Psoas muscle (tissue), 8 donors: Measurements from ENCODE around the gene UPF2. TPM values are rescaled to one million over a fixed set of nuclear protein-coding genes. Genes with fewer than 3 reads are reported as not detected.

ENCODE experiments used
- ATAC-seq, 4 donors: fragments of 200-7000 bp; cut with Tn5 transposase; one replicate each; pipeline ENCODE4 v1.9.1; 2020; ENCODE audit warnings: moderate library complexity in 3 of 4, mild to moderate bottlenecking in 2 of 4
- DNase-seq, 2 donors: peaks; one replicate each; pipeline ENCODE4 v3.0.0-alpha.2; 2020
- H3K27ac ChIP-seq: fragments of 200-600 bp; one replicate; pipeline ENCODE4 v1.8.0; 2022
- H3K27me3 ChIP-seq, 3 donors: fragments of 200-600 bp in 1 of 3; one replicate each; pipeline versions ENCODE4 v1.6.1 to v1.8.0; 2013 to 2022; ENCODE audit warnings: low read length in 2 of 3, mild to moderate bottlenecking in 2 of 3, moderate library complexity in 1 of 3; ENCODE audit not compliant: insufficient read depth in 3 of 3
- H3K36me3 ChIP-seq, 2 donors: fragments of 200-600 bp in 1 of 2; one replicate each; pipeline versions ENCODE4 v1.6.1 to v1.8.0; 2013 to 2022; ENCODE audit warnings: low read depth in 1 of 2, mild to moderate bottlenecking in 1 of 2, moderate library complexity in 1 of 2; ENCODE audit not compliant: insufficient read depth in 1 of 2
- H3K4me1 ChIP-seq: fragments of 200-600 bp; one replicate; pipeline ENCODE4 v1.8.0; 2022
- H3K4me3 ChIP-seq: fragments of 200-600 bp; one replicate; pipeline ENCODE4 v1.8.0; 2022; ENCODE audit warnings: mild to moderate bottlenecking
- H3K9me3 ChIP-seq: fragments of 200-600 bp; one replicate; pipeline ENCODE4 v1.8.0; 2022
- CTCF ChIP-seq: fragments of 200-600 bp; IDR thresholded peaks from one replicate; pipeline ENCODE4 v1.8.0; 2022; ENCODE audit warnings: antibody characterized with exemption
- WGBS, 3 donors: extraction: QIAGEN DNeasy Blood & Tissue Kit; methylation state at CpG; one replicate each; pipeline versions ENCODE4 v1.1.6 to v1.1.7; 2013; 5-methylcytosine and 5-hydroxymethylcytosine counted together
- intact Hi-C, 2 donors: fragments of 100-400 bp; cut with DNase I; formaldehyde crosslinking; loops; one replicate each; pipeline versions ENCODE4 v1.11.0 to v1.14.2; 2022
- polyA plus RNA-seq, 3 donors: library from polyadenylated mRNA; stranded (reverse); fragments of 200-250 nt; gene quantifications; one replicate each; pipeline ENCODE4 v1.2.3, GENCODE V29; 2013
- total RNA-seq, 4 donors: library from RNA; stranded (reverse); fragmentation: NEBNext Ultra II Directional in 2 of 4; extraction: Animal tissue kit (Norgen Biotek cat#: 25700) in 2 of 4; gene quantifications; one replicate each; pipeline versions ENCODE4 v1.2.1 to v1.2.4, GENCODE V29; 2021 to 2023
- donor health status: healthy with polysubstance abuse.
- donor health status: DM: no; HTN: no; CAD: no; lungs with moderate emphysema.
- donor health status: Bipolar disorder and iron deficiency.
- donor health status: healthy.
- donor health status: DM: yes; HTN: yes; CAD: no.
- donor health status: DM: no; HTN: no; CAD: no.
- donor health status: DM: no; HTN: no; CAD: no.
- donor health status: DM: yes; HTN: yes; CAD: no.

UPF2 gene
- total and polyA plus RNA-seq, 7 donors = 12.7 to 35.1 (median 23.6) TPM

DNA sequence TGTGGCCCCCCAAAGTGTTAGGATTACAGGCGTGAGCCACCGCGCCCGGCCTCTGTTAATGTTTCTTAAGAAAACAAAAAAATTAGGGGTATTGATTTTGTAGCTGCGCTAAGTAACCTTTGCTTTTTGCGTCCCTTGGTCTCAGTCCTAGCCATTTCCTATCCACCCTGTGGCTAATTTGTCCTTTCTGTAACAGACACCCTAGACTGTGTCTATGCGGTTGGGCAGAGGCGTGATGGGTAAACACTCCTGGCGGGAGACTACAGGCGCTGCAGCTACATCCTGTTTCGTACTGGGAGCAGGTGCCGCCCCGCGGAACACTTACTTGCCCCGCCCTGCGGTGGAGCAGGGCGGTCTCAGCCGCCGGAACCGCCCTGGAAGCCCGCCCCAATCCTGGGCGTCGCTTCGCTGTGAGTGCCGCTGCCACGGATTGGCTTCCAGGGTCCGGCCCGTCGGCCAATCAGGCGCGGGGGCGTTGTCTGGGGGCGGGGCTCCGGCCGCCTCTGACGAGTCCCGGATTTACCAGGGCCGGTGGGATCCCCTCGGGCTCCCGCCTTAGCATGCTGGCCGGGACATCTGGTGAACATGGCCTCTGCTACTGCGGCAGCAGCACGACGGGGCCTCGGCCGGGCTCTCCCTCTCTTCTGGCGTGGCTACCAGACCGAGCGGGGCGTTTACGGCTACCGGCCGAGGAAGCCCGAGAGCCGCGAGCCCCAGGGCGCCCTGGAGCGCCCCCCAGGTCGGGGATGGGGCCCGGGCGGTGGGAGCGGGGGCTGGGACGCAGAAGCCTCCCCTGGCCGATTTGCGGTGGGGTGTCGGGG lies 26.1 kb upstream of the UPF2 start, which contains the start of gene DHTKD1:
TSS of gene DHTKD1 (plus strand) at position 506 of the 821 bp plus-strand sequence. CDS start at position 586, 80 bp downstream.
- H3K4me3 ChIP-seq = peak within 1 kb of the TSS; percentile 74
- H3K36me3 ChIP-seq = no peaks in the 10 kb centered on the region
- no peaks in the 10 kb centered on the region for H3K27me3 ChIP-seq
- H3K9me3 ChIP-seq = no peaks in the 10 kb centered on the region
- H3K27ac ChIP-seq = peak within 1 kb of the TSS; percentile 91
- peak; percentile 51 for TF ChIP-seq CTCF
- WGBS, 3 donors = 3 to 4% (median 4%) methylated on average over 59 to 66 of the region's 66 CpGs
- intact Hi-C loops = loop anchor here in 1 of 2 donors (1.0 kb wide), 1 partner anchor 25 kb away; no protein-coding TSS in a partner anchor
- peak; percentile 99 for DNase-seq
- peak; percentile 99 to 100 (median 99) for ATAC-seq
- H3K4me1 ChIP-seq = peaks cover 10% of the 10 kb centered on the region

DNA sequence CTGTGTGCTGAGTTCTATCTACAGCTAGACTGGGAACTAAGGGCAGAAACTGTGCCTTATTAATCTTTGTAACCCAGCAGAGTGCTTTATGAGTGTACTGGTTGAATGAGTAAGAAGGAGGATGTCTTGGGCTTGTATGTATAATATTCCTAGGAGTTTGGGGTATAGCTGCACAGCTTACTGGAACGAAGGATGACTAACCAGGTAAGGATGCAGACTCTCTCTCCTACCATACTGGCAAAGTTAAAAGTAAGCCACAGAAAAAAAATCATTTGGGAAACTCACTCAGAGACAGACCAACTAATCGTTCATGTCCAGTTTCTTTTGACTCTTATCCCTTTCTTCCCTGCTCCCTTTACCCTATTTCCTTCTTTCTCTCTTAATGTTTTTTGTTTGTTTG lies 24.7 kb upstream of the UPF2 start:
- Histone ChIP-seq H3K27ac (no peak overlapping the region), H3K4me1 (peaks cover 10% of the 10 kb centered on the region), H3K36me3 (no peaks in the 10 kb centered on the region), H3K9me3 (no peaks in the 10 kb centered on the region), H3K4me3 (no peak overlapping the region), H3K27me3 (no peaks in the 10 kb centered on the region)
- DNase-seq = no peak
- TF ChIP-seq CTCF = no peak
- no peak for ATAC-seq
- intact Hi-C loops = no loop called here
- WGBS, 3 donors = 87 to 89% (median 87%) methylated on average over 2 of the region's 2 CpGs

- H3K27me3 ChIP-seq = no peaks in the 10 kb centered on the region
- no peaks in the 10 kb centered on the region for H3K9me3 ChIP-seq
- WGBS, 3 donors = 81 to 84% (median 83%) methylated on average over 3 of the region's 3 CpGs
- ATAC-seq (no peak), DNase-seq (no peak)
- H3K4me3 ChIP-seq = no peak overlapping the region
- no peak overlapping the region for H3K27ac ChIP-seq
- H3K36me3 ChIP-seq = no peaks in the 10 kb centered on the region
- H3K4me1 ChIP-seq = no peaks in the 10 kb centered on the region
- TF ChIP-seq CTCF = no peak
- intact Hi-C loops = no loop called here
Observed at GRCh38 chr10:12063483-12063818, 20.8 kb upstream of the UPF2 start.

GRCh38 chr10:12062754-12063482 lies 20.3 kb upstream of the UPF2 start:
- H3K4me3 ChIP-seq = no peak overlapping the region
- 66 to 71% (median 68%) methylated on average over 14 of the region's 14 CpGs for WGBS, 3 donors
- intact Hi-C loops = no loop called here
- no peak for TF ChIP-seq CTCF
- no peaks in the 10 kb centered on the region for H3K36me3 ChIP-seq
- no peaks in the 10 kb centered on the region for H3K4me1 ChIP-seq
- H3K27me3 ChIP-seq = no peaks in the 10 kb centered on the region
- DNase-seq (no peak), ATAC-seq (no peak)
- H3K27ac ChIP-seq = no peak overlapping the region
- H3K9me3 ChIP-seq = no peaks in the 10 kb centered on the region
